Spleen (tissue), 7 donors: ENCODE results near the gene DLG2.

Experiments used
- CTCF ChIP-seq, 11 experiments: fragments of 200-600 bp in 7 of 11; fragments of 450-650 bp in 4 of 11; sonication (generic) in 4 of 11; IDR thresholded peaks in 8 of 11; conservative IDR thresholded peaks in 3 of 11; 1 replicate in 7 of 11; 2 replicates in 4 of 11; pipeline versions ENCODE4 v1.4.0 to v1.8.0; 2016 to 2021; ENCODE audit warnings: antibody characterized with exemption in 11 of 11, inconsistent platforms in 4 of 11, mild to moderate bottlenecking in 1 of 11
- POLR2A ChIP-seq, 3 donors: fragments of 450-650 bp; IDR thresholded peaks; one replicate each; pipeline ENCODE4 v1.5.1; 2017; ENCODE audit warnings: antibody characterized with exemption in 3 of 3, mild to moderate bottlenecking in 1 of 3
- POLR2AphosphoS5 ChIP-seq, 3 donors: sonication (generic); formaldehyde crosslinking; IDR thresholded peaks; one replicate each; pipeline ENCODE4 v1.5.1; 2017; ENCODE audit warnings: antibody characterized with exemption in 3 of 3
- donor health status: DM: no; HTN: no; CAD: no; lungs with moderate emphysema.
- donor health status: DM: no; HTN: no; CAD: no.
- donor health status: DM: no; HTN: no; CAD: no.

- no peak for TF ChIP-seq CTCF (IDR thresholded peaks at IDR 0.05 in 8 of 11, conservative IDR thresholded peaks at IDR 0.05 in 3 of 11)
- TF ChIP-seq POLR2A (IDR thresholded peaks at IDR 0.05) = no peak
- no peak for TF ChIP-seq POLR2AphosphoS5 (IDR thresholded peaks at IDR 0.05)
Observed at GRCh38 chr11:84793318-84793717, 833.8 kb downstream of the DLG2 start.
